ENCODE results near the gene CLDN7. TPM values are rescaled to one million over a fixed set of nuclear protein-coding genes. Genes with fewer than 3 reads are reported as not detected.

CLDN7 gene
- total RNA-seq, 1 donor from 2014 or later: 0.27 TPM

DNA sequence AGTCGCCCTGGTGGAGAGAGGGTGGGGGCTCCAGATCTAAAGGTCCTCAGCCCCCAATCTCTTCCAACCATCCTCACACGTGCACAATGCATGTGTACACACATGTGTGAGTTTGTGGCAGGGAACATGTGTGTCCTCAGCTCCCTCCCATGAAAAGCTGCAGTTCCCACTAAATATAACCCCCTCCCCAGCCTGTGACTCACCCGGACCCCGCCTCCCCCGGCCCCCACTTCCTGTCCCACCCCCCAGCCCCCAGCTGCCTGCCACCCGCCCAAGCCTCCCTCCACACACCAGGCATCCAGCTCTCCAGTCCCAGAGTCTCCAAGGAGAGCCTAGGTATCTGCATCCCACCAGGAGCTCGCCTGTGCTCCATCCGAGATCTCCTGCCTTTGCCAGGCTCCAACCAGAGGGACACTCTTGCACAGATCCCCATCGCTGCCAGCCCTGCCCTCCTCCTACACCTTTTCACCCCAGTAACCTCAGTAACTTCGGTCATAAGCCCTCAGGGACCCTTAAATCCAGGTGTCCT, 46.6 kb downstream of the CLDN7 start:
- peaks cover 63% of the 10 kb centered on the region for H3K4me1 Mint-ChIP-seq (ENCODE audit: unreplicated experiment)
- no peaks in the 10 kb centered on the region for H3K9me3 Mint-ChIP-seq (ENCODE audit: unreplicated experiment)
- H3K36me3 Mint-ChIP-seq (ENCODE audit: unreplicated experiment): no peaks in the 10 kb centered on the region
- peak overlapping the region; percentile 98 for H3K27ac Mint-ChIP-seq (ENCODE audit: unreplicated experiment)
- no peak for DNase-seq (ENCODE audit: extremely low spot score, unreplicated experiment)
- peak overlapping the region; percentile 92 for H3K4me3 Mint-ChIP-seq (ENCODE audit: unreplicated experiment)
- TF ChIP-seq CTCF (IDR thresholded peaks at IDR 0.05): no peak
- no peaks in the 10 kb centered on the region for H3K27me3 Mint-ChIP-seq (ENCODE audit: unreplicated experiment)

- Mint-ChIP-seq H3K27me3 (ENCODE audit: unreplicated experiment) (no peaks in the 10 kb centered on the region), H3K36me3 (ENCODE audit: unreplicated experiment) (peaks cover under 1% of the 10 kb centered on the region), H3K9me3 (ENCODE audit: unreplicated experiment) (no peaks in the 10 kb centered on the region), H3K4me3 (ENCODE audit: unreplicated experiment) (peak overlapping the region; percentile 92), H3K4me1 (ENCODE audit: unreplicated experiment) (peaks cover 58% of the 10 kb centered on the region), H3K27ac (ENCODE audit: unreplicated experiment) (peak overlapping the region; percentile 98)
- no peak for TF ChIP-seq CTCF (IDR thresholded peaks at IDR 0.05)
- no peak for DNase-seq (ENCODE audit: extremely low spot score, unreplicated experiment)
Measured at GRCh38 chr17:7215136-7215638, 47.1 kb downstream of the CLDN7 start.

- peak; percentile 99 for DNase-seq (ENCODE audit: extremely low spot score, unreplicated experiment)
- Mint-ChIP-seq H3K4me1 (ENCODE audit: unreplicated experiment) (peaks cover 56% of the 10 kb centered on the region), H3K27ac (ENCODE audit: unreplicated experiment) (peak overlapping the region; percentile 98), H3K9me3 (ENCODE audit: unreplicated experiment) (no peaks in the 10 kb centered on the region), H3K36me3 (ENCODE audit: unreplicated experiment) (peaks cover 1% of the 10 kb centered on the region), H3K4me3 (ENCODE audit: unreplicated experiment) (peak overlapping the region; percentile 92), H3K27me3 (ENCODE audit: unreplicated experiment) (no peaks in the 10 kb centered on the region)
- peak; percentile 64 for TF ChIP-seq CTCF (IDR thresholded peaks at IDR 0.05)
Measured at GRCh38 chr17:7214300-7215135, 47.8 kb downstream of the CLDN7 start.

DNA sequence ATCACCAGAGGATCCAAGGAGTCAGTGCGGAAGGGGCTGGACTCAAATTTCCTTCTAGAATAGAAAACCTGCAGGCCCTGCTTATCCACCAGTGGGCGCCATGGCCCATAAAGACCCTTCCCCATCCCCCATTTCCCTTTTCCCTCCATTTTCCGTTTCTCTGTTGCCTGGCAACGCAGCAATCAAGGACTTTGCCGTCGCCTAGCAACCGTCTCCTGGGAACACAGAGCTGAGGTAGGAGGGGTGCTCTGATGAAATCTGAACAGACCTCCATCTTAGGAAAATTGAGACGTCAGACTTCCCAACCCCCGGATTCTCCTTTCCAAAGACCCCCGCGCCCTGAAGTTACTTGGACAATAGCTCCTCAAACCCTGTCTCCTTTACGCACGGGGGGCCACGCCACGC, 48.4 kb downstream of the CLDN7 start:
- H3K4me1 Mint-ChIP-seq (ENCODE audit: unreplicated experiment): peaks cover 52% of the 10 kb centered on the region
- H3K9me3 Mint-ChIP-seq (ENCODE audit: unreplicated experiment): no peaks in the 10 kb centered on the region
- peak; percentile 60 for TF ChIP-seq CTCF (IDR thresholded peaks at IDR 0.05)
- H3K27ac Mint-ChIP-seq (ENCODE audit: unreplicated experiment): peak overlapping the region; percentile 98
- peaks cover 1% of the 10 kb centered on the region for H3K36me3 Mint-ChIP-seq (ENCODE audit: unreplicated experiment)
- no peak for DNase-seq (ENCODE audit: extremely low spot score, unreplicated experiment)
- H3K4me3 Mint-ChIP-seq (ENCODE audit: unreplicated experiment): peak overlapping the region; percentile 92
- H3K27me3 Mint-ChIP-seq (ENCODE audit: unreplicated experiment): no peaks in the 10 kb centered on the region
